GM12864 (cell line): Measurements from ENCODE around the gene TJP3.

ENCODE experiments used
- DNase-seq: peaks from one replicate; pipeline ENCODE4 v3.0.0-alpha.2; 2011; ENCODE audit warnings: low read depth
- H3K4me3 ChIP-seq: 2 replicates; pipeline ENCODE4 v1.5.1; 2011; ENCODE audit warnings: mild to moderate bottlenecking, low read depth, low read length, control low read depth
- TF ChIP-seq, protein P1 (sequence below): IDR thresholded peaks from 2 replicates; pipeline ENCODE4 v1.5.1; 2011; ENCODE audit warnings: low read depth, mild to moderate bottlenecking, moderate library complexity, low read length, control low read depth, inconsistent platforms; ENCODE audit errors: missing control alignments

The TJP3 gene

DNA sequence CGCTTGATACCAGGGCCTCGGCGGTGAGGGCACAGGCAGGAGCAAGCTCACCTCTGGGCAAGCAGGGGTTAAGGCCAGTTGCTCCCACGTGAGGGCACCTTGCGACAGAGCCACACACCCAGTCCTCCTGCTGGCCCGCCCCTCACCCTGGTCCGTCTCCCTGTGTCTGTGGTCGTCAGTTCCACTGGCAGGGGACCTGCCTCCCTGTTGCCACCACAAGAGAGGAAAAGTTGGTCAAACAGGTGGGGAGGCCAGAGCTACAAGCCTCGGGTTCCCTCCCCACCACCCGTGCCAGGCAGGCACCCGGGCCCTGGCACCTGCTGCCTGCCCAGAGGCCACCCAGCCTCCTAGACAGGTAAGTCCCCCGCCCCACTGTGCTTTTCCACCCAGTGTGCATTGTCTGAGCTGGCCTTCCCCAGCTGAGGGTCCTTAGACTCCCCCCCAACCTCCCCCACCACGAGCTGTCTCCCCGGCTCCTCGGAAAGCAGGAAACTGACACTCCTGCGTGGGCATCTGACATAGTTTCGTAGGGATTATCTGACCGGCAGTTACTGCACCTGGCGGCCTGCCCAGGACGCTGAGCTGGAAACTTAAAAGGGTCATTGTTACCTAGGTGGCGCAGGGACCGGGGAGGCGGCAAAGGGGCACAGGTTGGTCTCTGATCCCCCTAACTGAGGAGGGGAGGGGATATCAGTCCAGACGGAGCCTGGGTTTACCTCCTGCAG is at the start of gene TJP3:
Gene TJP3, plus strand, starts transcription at position 178 of the 725 bp plus-strand sequence. CDS start 20,049 bp downstream, outside the sequence.
- TF ChIP-seq, protein P1, sequence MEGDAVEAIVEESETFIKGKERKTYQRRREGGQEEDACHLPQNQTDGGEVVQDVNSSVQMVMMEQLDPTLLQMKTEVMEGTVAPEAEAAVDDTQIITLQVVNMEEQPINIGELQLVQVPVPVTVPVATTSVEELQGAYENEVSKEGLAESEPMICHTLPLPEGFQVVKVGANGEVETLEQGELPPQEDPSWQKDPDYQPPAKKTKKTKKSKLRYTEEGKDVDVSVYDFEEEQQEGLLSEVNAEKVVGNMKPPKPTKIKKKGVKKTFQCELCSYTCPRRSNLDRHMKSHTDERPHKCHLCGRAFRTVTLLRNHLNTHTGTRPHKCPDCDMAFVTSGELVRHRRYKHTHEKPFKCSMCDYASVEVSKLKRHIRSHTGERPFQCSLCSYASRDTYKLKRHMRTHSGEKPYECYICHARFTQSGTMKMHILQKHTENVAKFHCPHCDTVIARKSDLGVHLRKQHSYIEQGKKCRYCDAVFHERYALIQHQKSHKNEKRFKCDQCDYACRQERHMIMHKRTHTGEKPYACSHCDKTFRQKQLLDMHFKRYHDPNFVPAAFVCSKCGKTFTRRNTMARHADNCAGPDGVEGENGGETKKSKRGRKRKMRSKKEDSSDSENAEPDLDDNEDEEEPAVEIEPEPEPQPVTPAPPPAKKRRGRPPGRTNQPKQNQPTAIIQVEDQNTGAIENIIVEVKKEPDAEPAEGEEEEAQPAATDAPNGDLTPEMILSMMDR: no peak
- H3K4me3 ChIP-seq: no peak within 1 kb of the TSS
- no peak for DNase-seq

GRCh38 chr19:3658870-3659745 is 49.1 kb upstream of the TJP3 start:
- no peak for DNase-seq
- TF ChIP-seq, protein P1: no peak

DNA sequence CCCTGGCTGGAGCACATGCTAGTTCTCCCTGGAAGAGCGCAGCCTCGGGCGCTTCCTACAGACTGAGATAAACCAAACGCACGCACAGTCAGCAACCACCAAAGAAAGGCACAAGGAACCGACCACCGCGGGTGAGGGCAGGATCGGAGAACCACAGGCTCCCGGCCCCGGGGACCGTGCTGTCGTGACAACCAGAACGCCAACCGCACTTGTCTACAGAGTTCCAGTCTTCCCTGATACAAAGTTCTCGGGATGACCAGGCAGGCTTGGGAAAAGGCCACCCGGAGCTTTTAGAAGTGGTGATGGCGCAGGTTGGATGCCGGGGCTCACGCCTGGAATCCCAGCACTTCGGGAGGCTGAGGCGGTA is 48.5 kb upstream of the TJP3 start:
- no peak overlapping the region for H3K4me3 ChIP-seq
- TF ChIP-seq, protein P1: no peak
- no peak for DNase-seq

More at GRCh38 chr19:3658870-3659745, 49.1 kb upstream of the TJP3 start:
- no peak overlapping the region for H3K4me3 ChIP-seq

- no peak for DNase-seq
- H3K4me3 ChIP-seq: no peak overlapping the region
- TF ChIP-seq, protein P1: no peak
Measured at GRCh38 chr19:3660493-3661219, 47.5 kb upstream of the TJP3 start.

GRCh38 chr19:3661284-3662238 is 46.6 kb upstream of the TJP3 start:
- no peak overlapping the region for H3K4me3 ChIP-seq
- TF ChIP-seq, protein P1: no peak
- DNase-seq: no peak

DNA sequence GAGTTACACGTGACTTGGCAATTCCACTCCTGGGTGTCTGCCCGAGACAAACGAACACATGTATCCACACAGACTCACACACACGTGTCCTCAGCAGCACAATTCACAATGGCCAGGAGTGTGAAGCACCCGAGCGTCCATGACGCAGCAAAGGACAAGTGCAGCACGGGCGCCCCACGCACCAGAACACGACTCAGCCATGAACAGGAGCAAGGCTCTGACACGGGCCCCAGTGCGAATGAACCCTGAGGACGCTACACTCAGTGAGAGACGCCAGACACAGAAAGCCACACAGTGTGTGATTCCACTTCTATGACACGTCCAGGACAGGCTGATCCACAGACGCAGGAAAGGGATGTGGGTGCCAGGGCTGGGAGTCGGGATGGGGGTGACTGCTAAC is 44.3 kb upstream of the TJP3 start:
- H3K4me3 ChIP-seq: no peak overlapping the region
- TF ChIP-seq, protein P1: no peak
- no peak for DNase-seq
